ENCODE measurements around the gene ATP1A4.

- TF ChIP-seq CTCF (IDR thresholded peaks at IDR 0.05 in 4 of 5, conservative IDR thresholded peaks at IDR 0.05 in 1 of 5) (no peak), POLR2A (IDR thresholded peaks at IDR 0.05) (peak; percentile 55 to 71)
These were observed 19.4 kb upstream of the ATP1A4 start for GRCh38 chr1:160131803-160132565.

Data from gastrocnemius medialis (tissue), 4 donors.